ENCODE results near the gene PLEKHM2. TPM values are rescaled to one million over a fixed set of nuclear protein-coding genes. Genes with fewer than 3 reads are reported as not detected.

PLEKHM2 gene
- total and polyA plus RNA-seq, 2 of the 8 experiments (the other 6 are each of a cell fraction or from before 2014, with no cell fraction given): 38.3 to 47.6 TPM

GRCh38 chr1:15736038-15736891 lies 52.1 kb downstream of the PLEKHM2 start, which contains the start of gene SLC25A34:
TSS of gene SLC25A34 (plus strand) at chr1:15736258. CDS start at chr1:15736486, 228 bp downstream.
- no peak for FAIRE-seq
- TF ChIP-seq NANOG (IDR thresholded peaks at IDR 0.05; ENCODE audit: insufficient read depth, low read depth, low read length, poor library complexity, severe bottlenecking) (no peak), JUN (IDR thresholded peaks at IDR 0.05; ENCODE audit: low read depth, low read length) (no peak), FOSL1 (IDR thresholded peaks at IDR 0.05; ENCODE audit: insufficient read depth, low read depth, low read length) (no peak), ASH2L (IDR thresholded peaks at IDR 0.05; ENCODE audit: low read length) (no peak), CEBPB (IDR thresholded peaks at IDR 0.05; ENCODE audit: low read depth, low read length) (no peak), CBX8 (IDR thresholded peaks at IDR 0.05; ENCODE audit: borderline replicate concordance, low read depth, low read length) (no peak), ATF3 (IDR thresholded peaks at IDR 0.05; ENCODE audit: insufficient read depth, low read depth, low read length) (no peak), CTBP2 (IDR thresholded peaks at IDR 0.05; ENCODE audit: borderline replicate concordance, insufficient read depth, insufficient read length, low read length) (no peak), EP300 (IDR thresholded peaks at IDR 0.05; ENCODE audit: borderline replicate concordance in 1 of 2, low read depth in 2 of 2, low read length in 2 of 2) (no peak), BCL11A (IDR thresholded peaks at IDR 0.05; ENCODE audit: low read depth in 2 of 2, low read length in 2 of 2) (no peak)

More at GRCh38 chr1:15736038-15736891, 52.1 kb downstream of the PLEKHM2 start, which contains the start of gene SLC25A34:
- H2BK15ac ChIP-seq (ENCODE audit: low read length): no peak within 1 kb of the TSS
- no peak within 1 kb of the TSS; a peak in 1 of 7 replicates for H3K9ac ChIP-seq (replicated peaks in 1 of 4; ENCODE audit: extremely low read depth in 1 of 4, low read depth in 3 of 4, low read length in 3 of 4)
- H2BK5ac ChIP-seq (ENCODE audit: low read depth, low read length): peak within 1 kb of the TSS; percentile 35; the same call in 1 of the 2 replicates
- H2BK12ac ChIP-seq (ENCODE audit: low read depth, low read length): no peak within 1 kb of the TSS
- no peak within 1 kb of the TSS for H2BK120ac ChIP-seq (replicated peaks; ENCODE audit: low read depth, low read length)
- H2AFZ ChIP-seq (ENCODE audit: low read length): no peak within 1 kb of the TSS
- no peak for DNase-seq (ENCODE audit: low read depth in 1 of 2, low spot score in 2 of 2)
- no peaks in the 10 kb centered on the region for H3K9me3 ChIP-seq (ENCODE audit: insufficient read depth in 2 of 2, low read depth in 1 of 2, low read length in 1 of 2)
- H3K79me1 ChIP-seq (ENCODE audit: low read depth, low read length): no peaks in the 10 kb centered on the region
- H3K4me1 ChIP-seq (replicated peaks in 1 of 4; ENCODE audit: control insufficient read depth in 3 of 4, insufficient read depth in 4 of 4, low read length in 3 of 4): peaks cover 0 to 14% (median 4%) of the 10 kb centered on the region in 4 experiments; a peak in 4 of 7 replicates
- H2AK5ac ChIP-seq (ENCODE audit: low read depth, low read length): no peak within 1 kb of the TSS
- H3K4ac ChIP-seq (replicated peaks; ENCODE audit: insufficient read length, low read depth, low read length): no peak within 1 kb of the TSS
- POLR2A ChIA-PET (ENCODE audit: partially characterized antibody): interaction anchor here (0.9 to 2.0 kb wide), 4 partner anchors 11 to 28 kb away, joined by 3 to 4 read pairs (median 4); no protein-coding TSS in a partner anchor
- H3K18ac ChIP-seq (ENCODE audit: extremely low read depth, low read length): no peak within 1 kb of the TSS; the same call in 1 of the 2 replicates
- H4K8ac ChIP-seq (ENCODE audit: extremely low read depth, insufficient read depth, low read length): no peak within 1 kb of the TSS
- H3K27me3 ChIP-seq (replicated peaks in 1 of 4; ENCODE audit: control insufficient read depth in 3 of 4, extremely low read depth in 1 of 4, insufficient read depth in 3 of 4, low read length in 3 of 4): no peaks in the 10 kb centered on the region
- no peak within 1 kb of the TSS for H2BK20ac ChIP-seq (ENCODE audit: low read length)
- 88% methylated on average over 34 of the region's 35 CpGs; no CpG with 5 or more reads in 1 of the 2 experiments for WGBS, 2 experiments (ENCODE audit: extremely low coverage in 1 of 2, insufficient coverage in 1 of 2, insufficient read length in 1 of 2, insufficient replicate concordance in 2 of 2, low coverage in 1 of 2, low lambda C conversion rate in 2 of 2, missing lambda C conversion rate in 1 of 2)
- H3K27ac ChIP-seq (ENCODE audit: low read depth, low read length): no peak within 1 kb of the TSS; the same call in 1 of the 2 replicates
- H3K79me2 ChIP-seq (ENCODE audit: control insufficient read depth in 1 of 2, insufficient read depth in 2 of 2, low read length in 2 of 2): no peaks in the 10 kb centered on the region
- H3K4me3 ChIP-seq (ENCODE audit: extremely low read depth in 1 of 4, insufficient read depth in 2 of 4, low read depth in 3 of 4, low read length in 4 of 4): no peak within 1 kb of the TSS
- peaks cover 4 to 7% of the 10 kb centered on the region in 2 experiments for H4K20me1 ChIP-seq (replicated peaks in 1 of 2; ENCODE audit: control insufficient read depth in 1 of 2, insufficient read depth in 2 of 2, low read length in 2 of 2)
- no peak within 1 kb of the TSS for H3K56ac ChIP-seq (replicated peaks; ENCODE audit: insufficient read length, low read depth, low read length)
- no peak within 1 kb of the TSS for H3K23ac ChIP-seq (ENCODE audit: insufficient read length)
- H3K4me2 ChIP-seq (ENCODE audit: insufficient read depth in 1 of 2, low read depth in 2 of 2, low read length in 2 of 2): no peak within 1 kb of the TSS
- H3K36me3 ChIP-seq (ENCODE audit: control insufficient read depth in 2 of 4, insufficient read depth in 4 of 4, low read length in 3 of 4): peaks cover 0 to 8% (median 3%) of the 10 kb centered on the region in 4 experiments; a peak in 5 of 8 replicates
- no peak within 1 kb of the TSS for H4K5ac ChIP-seq (ENCODE audit: insufficient read length, low read depth, low read length)
- H3K23me2 ChIP-seq (ENCODE audit: low read depth, low read length): no peaks in the 10 kb centered on the region
- CTCF ChIA-PET (ENCODE audit: partially characterized antibody): interaction anchor here (0.6 to 6.1 kb wide), 6 partner anchors 26 to 637 kb away, joined by 3 to 41 read pairs (median 3); no protein-coding TSS in a partner anchor
- H4K91ac ChIP-seq (replicated peaks; ENCODE audit: insufficient read length, low read length): no peak within 1 kb of the TSS
- no peak within 1 kb of the TSS for H3K14ac ChIP-seq (ENCODE audit: insufficient read length)

Measured in H1 (cell line).